ENCODE results near the gene ADARB2.

DNA sequence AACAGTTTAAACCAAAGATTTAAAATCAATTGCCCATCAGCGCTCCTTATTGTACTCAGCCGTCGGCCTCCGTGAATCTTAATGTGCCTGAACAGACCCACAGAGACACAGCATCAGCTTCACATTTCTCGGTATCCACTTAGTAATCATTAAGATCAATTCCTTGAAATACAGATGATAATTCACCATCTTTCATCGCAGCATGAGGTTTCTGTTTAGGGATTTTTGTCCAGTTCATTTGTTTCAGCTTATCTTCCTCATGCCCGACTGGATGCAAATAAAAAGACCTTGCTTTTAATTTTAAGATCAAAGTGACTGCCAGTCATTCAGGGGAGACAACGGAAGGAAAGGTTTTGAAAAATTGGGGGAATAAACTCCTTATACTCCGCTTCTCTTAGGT, 473.3 kb downstream of the ADARB2 start:
- TF ChIP-seq, protein P1, sequence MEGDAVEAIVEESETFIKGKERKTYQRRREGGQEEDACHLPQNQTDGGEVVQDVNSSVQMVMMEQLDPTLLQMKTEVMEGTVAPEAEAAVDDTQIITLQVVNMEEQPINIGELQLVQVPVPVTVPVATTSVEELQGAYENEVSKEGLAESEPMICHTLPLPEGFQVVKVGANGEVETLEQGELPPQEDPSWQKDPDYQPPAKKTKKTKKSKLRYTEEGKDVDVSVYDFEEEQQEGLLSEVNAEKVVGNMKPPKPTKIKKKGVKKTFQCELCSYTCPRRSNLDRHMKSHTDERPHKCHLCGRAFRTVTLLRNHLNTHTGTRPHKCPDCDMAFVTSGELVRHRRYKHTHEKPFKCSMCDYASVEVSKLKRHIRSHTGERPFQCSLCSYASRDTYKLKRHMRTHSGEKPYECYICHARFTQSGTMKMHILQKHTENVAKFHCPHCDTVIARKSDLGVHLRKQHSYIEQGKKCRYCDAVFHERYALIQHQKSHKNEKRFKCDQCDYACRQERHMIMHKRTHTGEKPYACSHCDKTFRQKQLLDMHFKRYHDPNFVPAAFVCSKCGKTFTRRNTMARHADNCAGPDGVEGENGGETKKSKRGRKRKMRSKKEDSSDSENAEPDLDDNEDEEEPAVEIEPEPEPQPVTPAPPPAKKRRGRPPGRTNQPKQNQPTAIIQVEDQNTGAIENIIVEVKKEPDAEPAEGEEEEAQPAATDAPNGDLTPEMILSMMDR (conservative IDR thresholded peaks at IDR 0.05; ENCODE audit: low read depth in 2 of 2): no peak
- TF ChIP-seq EZH2 (IDR thresholded peaks at IDR 0.05; ENCODE audit: low read depth, unreplicated experiment) (no peak), POLR2AphosphoS5 (IDR thresholded peaks at IDR 0.05; ENCODE audit: low read depth) (no peak), EZH2phosphoT487 (IDR thresholded peaks at IDR 0.05; ENCODE audit: unreplicated experiment) (no peak)
